OCI-LY7 (cell line): Measurements from ENCODE around the gene GGNBP2. TPM values are rescaled to one million over a fixed set of nuclear protein-coding genes. Genes with fewer than 3 reads are reported as not detected.

Experiments used
- BruUV-seq: library from RNA; stranded (reverse); fragments of 400-500 nt; replicated peaks from 2 replicates; lab custom pipeline; 2021; lab: Mats Ljungman, UMichigan
- CTCF ChIA-PET: fragments of 300-600 bp; sonication (Branson Sonifier 250); formaldehyde crosslinking; loops from one replicate; lab custom pipeline; 2022; ENCODE audit warnings: antibody characterized with exemption; ENCODE audit not compliant: unreplicated experiment; lab: Charles Lee
- POLR2A ChIA-PET: fragments of 300-600 bp; sonication (Branson Sonifier 250); formaldehyde crosslinking; loops from one replicate; lab custom pipeline; 2022; ENCODE audit warnings: antibody characterized with exemption; lab: Charles Lee
- DNase-seq: peaks from one replicate; pipeline ENCODE4 v3.0.0-alpha.2; 2015; ENCODE audit warnings: low spot score
- H2AFZ ChIP-seq: fragments of 200-600 bp; sonication (generic), shearing (Covaris generic); 2 replicates; pipeline ENCODE4 v1.6.1; 2014; ENCODE audit warnings: mild to moderate bottlenecking, antibody characterized with exemption, low read length, moderate library complexity
- H3K27ac ChIP-seq: fragments of 200-600 bp; sonication (generic); 2 replicates; pipeline ENCODE4 v1.5.1; 2014; ENCODE audit warnings: mixed run types, low read depth, mild to moderate bottlenecking, moderate library complexity, low read length, inconsistent platforms; ENCODE audit not compliant: poor library complexity, severe bottlenecking
- H3K36me3 ChIP-seq: fragments of 200-600 bp; sonication (generic); 2 replicates; pipeline ENCODE4 v1.6.1; 2014; ENCODE audit warnings: mild to moderate bottlenecking, antibody characterized with exemption, low read length, moderate library complexity, mixed read lengths; ENCODE audit not compliant: insufficient read depth
- H3K4me1 ChIP-seq: fragments of 200-600 bp; sonication (generic); 2 replicates; pipeline ENCODE4 v1.5.1; 2014; ENCODE audit warnings: mild to moderate bottlenecking, low read length; ENCODE audit not compliant: insufficient read depth, poor library complexity, severe bottlenecking
- H3K4me2 ChIP-seq: fragments of 200-600 bp; sonication (generic); 2 replicates; pipeline ENCODE4 v1.6.1; 2014; ENCODE audit warnings: mild to moderate bottlenecking, low read length
- H3K4me3 ChIP-seq: fragments of 200-600 bp; sonication (generic); 2 replicates; pipeline ENCODE4 v1.5.1; 2014; ENCODE audit warnings: mild to moderate bottlenecking, low read depth, low read length; ENCODE audit not compliant: poor library complexity, severe bottlenecking
- H3K79me2 ChIP-seq: fragments of 200-600 bp; sonication (generic); 2 replicates; pipeline ENCODE4 v1.6.1; 2016; ENCODE audit warnings: low read depth, mild to moderate bottlenecking, low read length, moderate library complexity, mixed read lengths; ENCODE audit not compliant: insufficient read depth
- H3K9me2 ChIP-seq: fragments of 200-600 bp; sonication (generic); 2 replicates; pipeline ENCODE4 v1.6.1; 2016; ENCODE audit warnings: mild to moderate bottlenecking, low read length, mixed read lengths; ENCODE audit not compliant: insufficient read depth
- H3K9me3 ChIP-seq: fragments of 200-600 bp; sonication (generic); 2 replicates; pipeline ENCODE4 v1.6.1; 2014; ENCODE audit warnings: mild to moderate bottlenecking, mixed run types, low read length, mixed read lengths
- H4K20me1 ChIP-seq: fragments of 200-600 bp; sonication (generic); 2 replicates; pipeline ENCODE4 v1.6.1; 2014; ENCODE audit warnings: mild to moderate bottlenecking, antibody characterized with exemption, low read length, moderate library complexity, mixed read lengths; ENCODE audit not compliant: insufficient read depth
- EZH2phosphoT487 ChIP-seq: fragments of 200-600 bp; sonication (generic); IDR thresholded peaks from 2 replicates; pipeline ENCODE4 v1.6.1; 2018; ENCODE audit warnings: low read depth, borderline replicate concordance, mild to moderate bottlenecking, mixed run types, antibody characterized with exemption, low read length, moderate library complexity, mixed read lengths
- intact Hi-C: fragments of 100-400 bp; cut with micrococcal nuclease; formaldehyde crosslinking; loops from one replicate; pipeline ENCODE4 v1.10.0; 2022; ENCODE audit not compliant: unreplicated experiment
- total RNA-seq, 2 experiments: library from RNA; depleted of rRNA in 1 of 2; stranded (reverse); fragments of >200 nt in 1 of 2; shearing (Covaris generic) in 1 of 2; gene quantifications; 2 replicates each; pipeline ENCODE4 v1.2.3, GENCODE V29; 2014 to 2022
- TF ChIP-seq, protein P1 (sequence below): fragments of 200-600 bp; sonication (generic); conservative IDR thresholded peaks from 2 replicates; pipeline ENCODE4 v1.5.1; 2014; ENCODE audit warnings: mild to moderate bottlenecking, antibody characterized with exemption, low read length, moderate library complexity, mixed read lengths

GGNBP2 gene
- total RNA-seq, 2 experiments from 2014 or later: 66.5 to 115 TPM

DNA sequence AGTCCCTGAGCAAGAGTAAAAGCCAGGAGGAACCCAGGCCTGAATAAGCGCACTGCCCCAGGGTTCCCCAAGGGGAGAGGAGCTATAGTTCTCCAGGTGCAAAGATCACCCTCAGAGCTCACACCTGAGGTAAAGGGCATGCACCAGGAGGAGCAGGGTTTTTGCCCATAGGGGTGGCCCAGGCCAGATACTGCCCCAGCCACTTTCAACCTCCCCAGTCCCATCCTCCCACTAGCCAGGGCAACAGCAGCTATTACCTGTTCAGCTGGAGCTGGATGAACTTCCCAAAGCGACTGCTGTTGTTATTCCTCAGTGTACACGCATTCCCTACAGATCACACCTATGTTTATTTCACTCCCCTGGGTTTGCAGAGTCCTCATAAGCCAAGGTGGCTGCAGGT is 29.9 kb upstream of the GGNBP2 start:
- intact Hi-C loops: no loop called here
- Histone ChIP-seq H3K27ac (no peak overlapping the region), H3K4me2 (no peak overlapping the region), H3K36me3 (peaks cover 93% of the 10 kb centered on the region), H3K79me2 (no peaks in the 10 kb centered on the region), H3K9me3 (no peaks in the 10 kb centered on the region), H3K4me1 (peaks cover 24% of the 10 kb centered on the region), H2AFZ (no peak overlapping the region), H4K20me1 (no peaks in the 10 kb centered on the region), H3K9me2 (no peaks in the 10 kb centered on the region), H3K4me3 (no peak overlapping the region)
- POLR2A ChIA-PET: interaction anchor here (1.6 kb wide), 1 partner anchor 21 kb away, joined by 3 read pairs; no protein-coding TSS in a partner anchor
- DNase-seq: no peak
- CTCF ChIA-PET: no interaction called here
- BruUV-seq: no TSS peak
- TF ChIP-seq EZH2phosphoT487: no peak
- TF ChIP-seq, protein P1, sequence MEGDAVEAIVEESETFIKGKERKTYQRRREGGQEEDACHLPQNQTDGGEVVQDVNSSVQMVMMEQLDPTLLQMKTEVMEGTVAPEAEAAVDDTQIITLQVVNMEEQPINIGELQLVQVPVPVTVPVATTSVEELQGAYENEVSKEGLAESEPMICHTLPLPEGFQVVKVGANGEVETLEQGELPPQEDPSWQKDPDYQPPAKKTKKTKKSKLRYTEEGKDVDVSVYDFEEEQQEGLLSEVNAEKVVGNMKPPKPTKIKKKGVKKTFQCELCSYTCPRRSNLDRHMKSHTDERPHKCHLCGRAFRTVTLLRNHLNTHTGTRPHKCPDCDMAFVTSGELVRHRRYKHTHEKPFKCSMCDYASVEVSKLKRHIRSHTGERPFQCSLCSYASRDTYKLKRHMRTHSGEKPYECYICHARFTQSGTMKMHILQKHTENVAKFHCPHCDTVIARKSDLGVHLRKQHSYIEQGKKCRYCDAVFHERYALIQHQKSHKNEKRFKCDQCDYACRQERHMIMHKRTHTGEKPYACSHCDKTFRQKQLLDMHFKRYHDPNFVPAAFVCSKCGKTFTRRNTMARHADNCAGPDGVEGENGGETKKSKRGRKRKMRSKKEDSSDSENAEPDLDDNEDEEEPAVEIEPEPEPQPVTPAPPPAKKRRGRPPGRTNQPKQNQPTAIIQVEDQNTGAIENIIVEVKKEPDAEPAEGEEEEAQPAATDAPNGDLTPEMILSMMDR: no peak

DNA sequence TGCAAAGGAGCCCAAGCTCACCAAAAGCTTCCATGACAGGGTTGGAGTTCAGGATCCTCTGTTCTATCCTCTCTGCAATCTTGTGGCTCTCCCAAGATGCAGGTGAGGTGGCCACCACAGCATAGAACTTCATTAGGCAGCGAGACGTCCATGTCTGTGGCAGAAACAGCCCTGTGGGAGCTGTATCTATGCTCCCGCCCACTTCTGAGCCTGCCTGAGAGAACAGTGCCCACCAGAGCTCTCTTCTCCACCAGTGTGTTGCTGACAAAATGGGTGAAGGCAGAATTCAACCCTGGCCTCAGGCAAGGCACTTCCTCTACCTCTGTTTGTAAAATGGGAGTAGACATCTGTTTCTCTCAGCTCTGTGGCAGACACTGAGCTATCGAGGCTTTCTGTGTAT is 28.9 kb upstream of the GGNBP2 start:
- Histone ChIP-seq H3K27ac (no peak overlapping the region), H3K4me1 (peaks cover 33% of the 10 kb centered on the region), H4K20me1 (no peaks in the 10 kb centered on the region), H3K9me3 (no peaks in the 10 kb centered on the region), H3K4me3 (no peak overlapping the region), H3K79me2 (no peaks in the 10 kb centered on the region), H3K9me2 (no peaks in the 10 kb centered on the region), H3K36me3 (peaks cover 93% of the 10 kb centered on the region), H2AFZ (no peak overlapping the region), H3K4me2 (no peak overlapping the region)
- BruUV-seq: no TSS peak
- no peak for TF ChIP-seq EZH2phosphoT487
- TF ChIP-seq, protein P1: no peak
- ChIA-PET POLR2A (interaction anchor here (0.9 to 1.6 kb wide), 2 partner anchors 22 to 31 kb away, joined by 3 read pairs; no protein-coding TSS in a partner anchor), CTCF (no interaction called here)
- DNase-seq: no peak
- intact Hi-C loops: no loop called here

DNA sequence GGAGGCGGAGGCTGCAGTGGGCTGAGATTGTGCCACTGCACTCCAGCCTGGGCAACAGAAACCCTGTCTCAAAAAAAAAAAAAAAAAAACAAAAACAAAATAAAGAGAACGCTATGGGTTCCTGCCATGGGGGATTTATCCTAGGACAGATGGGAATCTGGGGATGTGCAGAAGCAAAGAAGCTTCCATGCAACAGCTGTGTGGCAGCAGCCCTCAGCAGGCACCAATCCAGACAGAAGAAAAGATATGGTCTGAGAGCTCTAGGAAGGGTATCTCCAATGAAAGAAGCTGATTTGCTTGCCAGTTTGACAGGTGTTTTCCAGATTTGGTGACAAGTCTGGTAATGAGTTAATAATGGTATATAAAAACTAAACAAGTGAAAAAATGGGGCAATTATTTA is 21.6 kb upstream of the GGNBP2 start:
- no peak for TF ChIP-seq EZH2phosphoT487
- TF ChIP-seq, protein P1: no peak
- peaks cover 95% of the 10 kb centered on the region for H3K36me3 ChIP-seq

More for the DNA sequence above, 21.6 kb upstream of the GGNBP2 start:
- Histone ChIP-seq H3K9me3 (no peaks in the 10 kb centered on the region), H4K20me1 (no peaks in the 10 kb centered on the region; the same call in 1 of the 2 replicates), H3K27ac (no peak overlapping the region), H3K4me1 (peaks cover 38% of the 10 kb centered on the region), H3K79me2 (no peaks in the 10 kb centered on the region), H3K4me3 (no peak overlapping the region), H2AFZ (no peak overlapping the region), H3K9me2 (no peaks in the 10 kb centered on the region), H3K4me2 (no peak overlapping the region)
- DNase-seq: no peak
- BruUV-seq: no TSS peak
- ChIA-PET POLR2A (interaction anchor here (0.6 to 0.7 kb wide), 5 partner anchors 19 to 1114 kb away, joined by 3 to 6 read pairs (median 5); no protein-coding TSS in a partner anchor), CTCF (no interaction called here)
- intact Hi-C loops: no loop called here
